Hepatocyte (in vitro differentiated cells): ENCODE data around the gene PRKAG2.

Source experiments
- EZH2 ChIP-seq: fragments of 200-600 bp; sonication (generic); IDR thresholded peaks from 2 replicates; pipeline ENCODE4 v1.6.1; 2016; ENCODE audit warnings: antibody characterized with exemption, mild to moderate bottlenecking, borderline replicate concordance
- TF ChIP-seq, protein P1 (sequence below): fragments of 200-600 bp; sonication (generic); IDR thresholded peaks from 2 replicates; pipeline ENCODE4 v1.5.1; 2016; ENCODE audit warnings: antibody characterized with exemption, mild to moderate bottlenecking; ENCODE audit not compliant: poor library complexity

DNA sequence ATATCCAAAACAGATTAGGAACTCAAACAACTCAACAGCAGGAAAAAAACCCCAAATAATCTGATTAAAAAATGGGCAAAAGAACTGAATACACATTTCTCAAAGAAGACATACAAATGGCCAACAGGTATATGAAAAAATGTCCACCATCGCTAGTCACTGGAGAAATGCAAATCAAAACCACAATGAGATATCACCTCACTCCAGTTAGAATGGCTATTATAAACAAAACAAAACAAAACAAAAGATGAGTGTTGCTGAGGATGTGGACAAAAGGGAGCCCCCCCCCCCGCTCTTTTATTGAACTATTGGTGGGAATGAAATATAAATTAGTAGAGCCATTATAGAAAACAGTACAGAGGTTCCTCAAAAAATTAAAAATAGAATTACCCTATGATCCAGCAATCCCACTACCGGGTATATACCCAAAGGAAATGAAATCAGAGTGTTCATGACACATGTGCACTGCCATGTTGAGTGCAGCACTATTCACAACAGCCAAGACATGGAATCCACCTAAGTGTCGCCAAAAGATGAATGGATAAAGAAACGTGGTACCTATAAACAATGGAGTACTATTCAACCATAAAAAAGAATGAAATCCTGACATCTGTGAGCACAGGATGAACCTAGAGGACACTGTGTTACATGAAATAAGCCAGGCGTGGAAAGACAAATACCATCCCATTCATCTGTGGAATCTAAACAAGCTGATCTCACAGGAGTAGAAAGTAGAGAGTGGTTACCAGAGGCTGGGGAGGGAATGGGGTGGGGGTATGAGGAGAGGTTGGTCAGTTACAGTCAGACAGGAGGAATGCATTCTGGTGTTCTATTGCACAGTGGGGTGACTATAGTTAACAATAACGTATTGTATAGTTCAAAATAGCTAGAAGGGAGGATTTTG is 279.1 kb downstream of the PRKAG2 start:
- TF ChIP-seq EZH2 = no peak
- TF ChIP-seq, protein P1, sequence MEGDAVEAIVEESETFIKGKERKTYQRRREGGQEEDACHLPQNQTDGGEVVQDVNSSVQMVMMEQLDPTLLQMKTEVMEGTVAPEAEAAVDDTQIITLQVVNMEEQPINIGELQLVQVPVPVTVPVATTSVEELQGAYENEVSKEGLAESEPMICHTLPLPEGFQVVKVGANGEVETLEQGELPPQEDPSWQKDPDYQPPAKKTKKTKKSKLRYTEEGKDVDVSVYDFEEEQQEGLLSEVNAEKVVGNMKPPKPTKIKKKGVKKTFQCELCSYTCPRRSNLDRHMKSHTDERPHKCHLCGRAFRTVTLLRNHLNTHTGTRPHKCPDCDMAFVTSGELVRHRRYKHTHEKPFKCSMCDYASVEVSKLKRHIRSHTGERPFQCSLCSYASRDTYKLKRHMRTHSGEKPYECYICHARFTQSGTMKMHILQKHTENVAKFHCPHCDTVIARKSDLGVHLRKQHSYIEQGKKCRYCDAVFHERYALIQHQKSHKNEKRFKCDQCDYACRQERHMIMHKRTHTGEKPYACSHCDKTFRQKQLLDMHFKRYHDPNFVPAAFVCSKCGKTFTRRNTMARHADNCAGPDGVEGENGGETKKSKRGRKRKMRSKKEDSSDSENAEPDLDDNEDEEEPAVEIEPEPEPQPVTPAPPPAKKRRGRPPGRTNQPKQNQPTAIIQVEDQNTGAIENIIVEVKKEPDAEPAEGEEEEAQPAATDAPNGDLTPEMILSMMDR = no peak
